GM18858 (cell line): ENCODE results near the gene IPO11.
"Not testable (repeated sequence)": the region's sequence is repeated elsewhere in the genome, so short reads cannot be mapped to it uniquely, and the experiment has no call there.

Source experiments
- ATAC-seq: cut with Tn5 transposase; IDR thresholded peaks from one replicate; pipeline ENCODE4 v1.9.1; 2021; ENCODE audit not compliant: unreplicated experiment

The IPO11 gene

GRCh38 chr5:62448528-62448927, 36.0 kb downstream of the IPO11 start:
- ATAC-seq = no peak

- ATAC-seq = no peak
These were observed 37.7 kb downstream of the IPO11 start for GRCh38 chr5:62450259-62450658.

DNA sequence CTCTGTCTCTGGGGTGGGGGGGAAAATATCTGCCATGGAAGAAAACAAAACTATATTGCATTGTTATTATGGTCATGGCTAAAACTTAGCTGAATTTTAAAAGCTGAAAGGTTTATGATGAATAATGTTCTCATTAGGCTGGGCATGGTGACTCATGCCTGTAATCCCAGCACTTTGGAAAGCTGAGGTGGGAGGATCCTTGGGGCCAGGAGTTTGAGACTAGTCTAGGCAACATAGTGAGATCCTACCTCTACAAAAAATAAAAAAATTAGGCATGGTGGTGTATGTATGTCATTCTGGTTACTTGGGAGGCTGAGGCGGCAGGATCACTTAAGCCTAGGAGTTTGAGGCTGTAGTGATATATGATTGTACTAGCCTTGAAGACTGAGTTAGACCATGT, 44.5 kb downstream of the IPO11 start:
- ATAC-seq = no peak

- peak; percentile 91 for ATAC-seq
These were observed 48.0 kb downstream of the IPO11 start for GRCh38 chr5:62460578-62460983.

GRCh38 chr5:62461561-62461960, 49.0 kb downstream of the IPO11 start:
- no peak for ATAC-seq

DNA sequence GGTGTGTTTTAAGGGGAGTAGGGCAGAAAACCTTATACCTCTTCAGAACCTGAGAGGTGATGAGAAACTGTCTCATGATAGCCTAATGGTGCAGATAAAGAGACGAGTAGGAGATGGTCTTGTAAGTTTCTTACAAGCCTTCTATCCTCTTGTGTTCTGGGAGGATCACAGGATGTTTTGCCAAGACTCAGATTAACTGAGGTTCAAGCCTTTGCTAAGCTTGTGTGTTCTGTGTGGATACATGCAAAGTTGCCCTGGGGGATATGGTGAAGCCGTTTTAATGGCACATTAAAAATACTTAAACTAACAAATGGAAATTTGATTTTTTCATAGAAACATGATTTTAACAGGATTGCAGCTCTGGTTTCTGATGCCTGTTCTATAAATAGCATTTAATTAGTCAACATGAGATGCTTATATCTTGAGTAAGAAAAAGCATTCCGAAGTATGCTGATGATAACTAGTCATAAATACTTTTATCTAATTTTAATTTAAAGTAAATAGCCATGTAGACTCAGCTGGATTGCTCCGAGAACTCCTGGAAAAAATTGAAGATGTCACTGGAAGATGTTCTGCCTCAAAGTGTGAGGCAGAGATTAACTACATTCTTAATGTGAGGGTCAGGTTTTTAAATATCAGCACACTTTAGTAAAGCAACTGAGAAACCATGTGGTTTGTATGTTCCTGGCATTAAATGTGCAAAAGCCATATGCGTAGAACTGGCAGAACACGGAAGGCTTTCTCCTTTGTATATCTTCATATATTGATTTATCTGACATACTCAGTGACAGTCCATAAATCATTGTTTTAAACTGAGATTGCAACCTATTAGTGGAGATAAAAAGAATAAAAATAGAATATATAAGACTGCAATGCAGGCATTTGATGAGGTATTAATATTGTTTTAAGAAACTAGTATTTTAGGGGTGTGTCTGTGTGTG, 53.7 kb downstream of the IPO11 start:
- no peak for ATAC-seq

DNA sequence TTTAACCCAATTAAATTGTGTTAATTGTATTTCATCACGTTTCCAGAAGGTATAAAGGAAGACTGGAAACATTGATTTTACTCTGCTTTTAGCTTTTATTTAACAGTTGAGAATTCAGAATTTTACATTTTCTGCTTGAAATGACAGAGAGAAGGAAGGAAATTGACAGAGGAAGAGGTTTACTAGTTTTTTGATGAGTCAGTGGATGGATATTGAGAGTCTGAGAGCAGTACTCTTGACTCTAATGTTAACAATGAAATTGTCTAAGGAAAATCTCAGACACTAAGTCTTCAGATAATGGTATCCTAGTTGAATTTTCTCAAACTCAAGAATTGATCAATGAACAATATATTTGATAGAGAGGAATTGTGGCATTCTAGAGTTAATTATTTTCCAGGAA, 60.6 kb downstream of the IPO11 start:
- no peak for ATAC-seq

GRCh38 chr5:62475072-62475471, 62.5 kb downstream of the IPO11 start:
- ATAC-seq = no peak

GRCh38 chr5:62477801-62478200, 65.2 kb downstream of the IPO11 start:
- ATAC-seq = no peak

DNA sequence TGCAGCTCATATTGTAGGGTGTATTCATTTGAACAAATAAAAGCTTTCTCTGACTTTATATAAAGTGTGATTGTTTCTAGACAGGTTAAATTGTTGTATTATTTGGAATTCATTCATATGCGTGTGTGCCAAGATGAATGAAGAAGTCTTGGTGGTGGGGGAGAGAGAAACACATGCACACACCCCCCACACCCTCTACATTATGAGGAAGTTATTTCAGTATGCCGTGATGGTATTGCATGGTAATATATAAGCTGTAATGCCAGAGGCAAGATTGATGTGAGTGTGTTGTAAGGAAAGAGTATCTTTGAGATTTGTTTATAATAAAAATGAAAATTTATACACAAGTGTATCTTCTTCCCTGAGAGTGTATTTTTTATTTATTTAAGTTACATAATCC, 71.0 kb downstream of the IPO11 start:
- ATAC-seq = no peak

DNA sequence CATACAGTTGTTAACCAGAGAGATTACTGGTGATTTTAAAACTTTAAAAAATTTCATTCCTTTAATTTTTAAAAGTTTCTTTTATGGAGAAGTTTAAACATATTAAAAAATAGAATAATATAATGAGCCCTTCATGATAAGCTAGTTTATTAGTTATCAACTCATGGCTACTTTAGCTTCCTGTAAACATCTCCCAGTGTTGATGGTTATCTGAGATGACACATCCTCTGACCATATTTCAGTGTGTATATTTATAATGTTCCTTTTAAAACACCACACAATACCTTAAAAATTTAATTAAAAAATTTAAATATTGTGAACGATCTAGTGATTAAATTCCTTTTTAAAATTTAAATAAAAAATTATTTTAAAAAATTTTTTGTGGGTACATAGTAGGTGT, 74.1 kb downstream of the IPO11 start:
- ATAC-seq = no peak

DNA sequence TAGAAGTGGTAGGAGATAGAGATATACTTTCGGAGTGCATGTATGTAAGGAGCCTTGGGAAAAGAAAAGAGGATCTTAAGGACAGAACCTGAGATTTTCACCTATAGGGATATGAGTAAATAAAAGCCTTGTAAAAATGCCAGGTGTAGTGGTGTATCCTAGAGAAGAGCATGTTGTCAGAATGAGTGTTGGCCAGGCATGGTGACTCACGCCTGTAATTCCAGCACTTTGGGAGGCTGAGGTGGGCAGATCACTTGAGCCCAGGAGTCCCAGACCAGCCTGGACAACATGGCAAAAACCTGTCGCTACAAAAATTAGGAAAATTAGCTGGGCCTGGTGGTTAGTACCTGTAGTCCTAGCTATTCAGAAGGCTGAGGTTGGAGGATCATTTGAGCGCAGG, 76.0 kb downstream of the IPO11 start:
- ATAC-seq = no peak

GRCh38 chr5:62489471-62489870, 76.9 kb downstream of the IPO11 start:
- ATAC-seq = no peak

DNA sequence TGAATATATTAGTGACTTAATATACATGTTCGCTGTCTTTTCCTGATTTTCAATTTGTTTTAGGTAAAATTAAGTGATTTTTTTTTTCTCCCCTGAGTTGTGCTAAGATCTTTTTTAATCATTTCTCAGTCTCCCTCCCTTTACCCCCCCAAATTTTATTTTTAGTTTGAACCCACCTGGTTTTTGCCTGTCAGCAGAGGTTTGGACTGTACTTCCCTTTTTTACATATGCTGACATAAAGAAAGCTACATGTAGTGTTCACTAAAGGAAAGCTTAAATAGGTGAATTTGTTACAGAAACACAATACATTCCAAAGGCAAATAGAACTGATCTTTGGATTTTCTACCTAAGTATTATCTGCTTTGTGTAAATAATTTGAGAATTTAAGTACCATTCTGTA, 82.2 kb downstream of the IPO11 start:
- no peak for ATAC-seq

DNA sequence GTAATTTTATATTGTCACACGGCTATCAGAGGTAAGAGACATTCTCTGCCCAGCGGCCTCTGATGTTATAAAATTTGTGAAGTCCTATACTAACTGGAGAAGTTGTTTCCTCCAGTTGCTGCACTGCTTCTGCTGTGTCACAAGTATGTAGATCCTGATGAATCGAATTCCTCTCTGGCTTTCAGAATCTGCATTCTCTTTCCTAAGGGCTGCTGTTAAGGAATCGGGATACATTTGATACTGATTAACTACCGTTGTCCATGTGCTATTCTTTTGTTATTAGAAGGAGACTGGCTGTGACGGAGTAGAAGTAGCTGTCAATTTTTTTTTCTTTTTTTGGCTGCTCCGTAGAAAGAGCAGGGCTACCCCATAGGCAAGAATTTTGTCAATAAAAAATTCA, 84.3 kb downstream of the IPO11 start:
- ATAC-seq = no peak

DNA sequence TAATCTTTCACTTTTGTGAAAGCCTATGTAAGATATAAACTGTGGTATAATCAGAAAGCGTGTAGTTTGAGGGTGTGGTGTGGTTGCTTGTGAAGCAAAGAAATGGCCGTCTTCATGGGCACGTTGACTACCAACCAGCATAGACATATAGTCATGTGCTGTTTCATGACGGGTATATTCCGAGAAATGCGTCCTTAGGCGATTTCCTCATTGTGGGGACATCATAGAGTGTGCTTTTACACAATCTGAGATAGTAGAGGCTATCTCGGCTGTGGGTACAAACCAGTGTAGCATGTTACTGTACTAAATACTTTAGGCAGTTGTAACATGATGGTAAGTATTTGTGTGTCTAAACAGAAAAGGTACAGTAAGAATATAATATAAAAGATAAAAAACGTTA, 86.4 kb downstream of the IPO11 start:
- ATAC-seq = no peak

DNA sequence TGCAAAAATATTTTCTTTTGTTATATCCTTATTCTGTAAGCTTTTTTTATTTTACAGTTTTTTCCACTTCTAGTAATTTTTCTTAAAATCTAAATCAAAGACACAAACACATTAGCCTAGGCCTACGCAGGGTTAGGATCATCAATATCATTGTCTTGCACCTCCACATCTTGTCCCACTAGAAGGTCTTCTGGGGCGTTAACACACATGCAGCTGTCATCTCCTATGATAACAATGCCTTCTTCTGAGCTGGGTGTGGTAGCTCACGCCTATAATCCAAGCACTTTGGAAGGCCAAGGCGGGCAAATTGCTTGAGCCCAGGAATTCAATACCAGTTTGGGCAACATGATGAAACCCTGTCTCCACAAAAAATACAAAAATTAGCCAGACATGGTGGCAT, 87.2 kb downstream of the IPO11 start:
- no peak for ATAC-seq

GRCh38 chr5:62502456-62503101, 90.0 kb downstream of the IPO11 start:
- ATAC-seq = no peak

- ATAC-seq = no peak
These were observed 91.6 kb downstream of the IPO11 start for GRCh38 chr5:62504129-62504528.

GRCh38 chr5:62506659-62507460, 94.3 kb downstream of the IPO11 start:
- ATAC-seq = no peak

GRCh38 chr5:62508760-62509159, 96.2 kb downstream of the IPO11 start:
- not testable (repeated sequence) for ATAC-seq

- no peak for ATAC-seq
These were observed 97.2 kb downstream of the IPO11 start for GRCh38 chr5:62509806-62510205.
